GM12801 (cell line): Measurements from ENCODE around the gene CELF2.

ENCODE experiments used
- CTCF ChIP-seq: IDR thresholded peaks from one replicate; pipeline ENCODE4 v1.5.1; 2011; ENCODE audit warnings: control low read depth; ENCODE audit not compliant: insufficient read length; ENCODE audit errors: extremely low read depth

Gene CELF2

GRCh38 chr10:11192304-11193000, 174.8 kb downstream of the CELF2 start:
- no peak for TF ChIP-seq CTCF

GRCh38 chr10:11193001-11193551, 175.4 kb downstream of the CELF2 start:
- TF ChIP-seq CTCF = no peak

- no peak for TF ChIP-seq CTCF
Measured at GRCh38 chr10:11194859-11195586, 177.4 kb downstream of the CELF2 start.

GRCh38 chr10:11195623-11196022, 178.0 kb downstream of the CELF2 start:
- no peak for TF ChIP-seq CTCF

GRCh38 chr10:11197266-11197712, 179.6 kb downstream of the CELF2 start:
- TF ChIP-seq CTCF = no peak

GRCh38 chr10:11197878-11198277, 180.2 kb downstream of the CELF2 start:
- no peak for TF ChIP-seq CTCF

- no peak for TF ChIP-seq CTCF
Measured at GRCh38 chr10:11201911-11202310, 184.2 kb downstream of the CELF2 start.
